Osteoblast (primary cell): ENCODE measurements around the gene TMC8. TPM values are rescaled to one million over a fixed set of nuclear protein-coding genes. Genes with fewer than 3 reads are reported as not detected.

ENCODE experiments used
- DNase-seq: peaks from one replicate; pipeline ENCODE4 v3.0.0; 2011; ENCODE audit warnings: low spot score, mixed read lengths; ENCODE audit not compliant: insufficient read length; ENCODE audit errors: missing footprints
- H2AFZ ChIP-seq: 2 replicates; pipeline ENCODE4 v1.6.0; 2011; ENCODE audit warnings: mild to moderate bottlenecking, low read length
- H3K27ac ChIP-seq: 2 replicates; pipeline ENCODE4 v1.5.1; 2011; ENCODE audit warnings: mild to moderate bottlenecking, low read depth, low read length, moderate library complexity
- H3K27me3 ChIP-seq: 2 replicates; pipeline ENCODE4 v1.6.0; 2012; ENCODE audit warnings: mild to moderate bottlenecking, control low read depth, inconsistent platforms, low read length, moderate library complexity; ENCODE audit not compliant: insufficient read depth
- H3K36me3 ChIP-seq: 2 replicates; pipeline ENCODE4 v1.5.1; 2011; ENCODE audit warnings: mild to moderate bottlenecking, low read length, control low read depth, moderate library complexity; ENCODE audit not compliant: insufficient read depth
- H3K4me1 ChIP-seq: 2 replicates; pipeline ENCODE4 v1.5.1; 2011; ENCODE audit warnings: mild to moderate bottlenecking, low read length, control low read depth, moderate library complexity; ENCODE audit not compliant: insufficient read depth
- H3K4me2 ChIP-seq: 2 replicates; pipeline ENCODE4 v1.6.0; 2011; ENCODE audit warnings: mild to moderate bottlenecking, low read length; ENCODE audit not compliant: insufficient read depth
- H3K4me3 ChIP-seq: fragments of 200-600 bp; sonication (generic); 3 replicates; pipeline ENCODE4 v1.5.1; 2012; ENCODE audit warnings: mild to moderate bottlenecking, low read length, inconsistent platforms; ENCODE audit not compliant: insufficient read depth
- H3K79me2 ChIP-seq: 2 replicates; pipeline ENCODE4 v1.6.0; 2012; ENCODE audit warnings: mild to moderate bottlenecking, low read length, control low read depth, inconsistent platforms; ENCODE audit not compliant: insufficient read depth
- H3K9me3 ChIP-seq: 2 replicates; pipeline ENCODE4 v1.5.1; 2011; ENCODE audit warnings: low read depth, low read length, control low read depth
- H4K20me1 ChIP-seq: 2 replicates; pipeline ENCODE4 v1.6.0; 2012; ENCODE audit warnings: mild to moderate bottlenecking, low read length, control low read depth; ENCODE audit not compliant: insufficient read depth
- total RNA-seq: library from RNA; depleted of rRNA; stranded (reverse); fragments of >200 nt; gene quantifications from 2 replicates; pipeline ENCODE4 v1.2.3, GENCODE V29; 2012
- TF ChIP-seq, protein P1 (sequence below): IDR thresholded peaks from 2 replicates; pipeline ENCODE4 v1.5.1; 2011; ENCODE audit warnings: mild to moderate bottlenecking, low read depth, low read length, moderate library complexity; ENCODE audit errors: extremely low read depth

Gene TMC8
- total RNA-seq, 1 donor = not detected

DNA sequence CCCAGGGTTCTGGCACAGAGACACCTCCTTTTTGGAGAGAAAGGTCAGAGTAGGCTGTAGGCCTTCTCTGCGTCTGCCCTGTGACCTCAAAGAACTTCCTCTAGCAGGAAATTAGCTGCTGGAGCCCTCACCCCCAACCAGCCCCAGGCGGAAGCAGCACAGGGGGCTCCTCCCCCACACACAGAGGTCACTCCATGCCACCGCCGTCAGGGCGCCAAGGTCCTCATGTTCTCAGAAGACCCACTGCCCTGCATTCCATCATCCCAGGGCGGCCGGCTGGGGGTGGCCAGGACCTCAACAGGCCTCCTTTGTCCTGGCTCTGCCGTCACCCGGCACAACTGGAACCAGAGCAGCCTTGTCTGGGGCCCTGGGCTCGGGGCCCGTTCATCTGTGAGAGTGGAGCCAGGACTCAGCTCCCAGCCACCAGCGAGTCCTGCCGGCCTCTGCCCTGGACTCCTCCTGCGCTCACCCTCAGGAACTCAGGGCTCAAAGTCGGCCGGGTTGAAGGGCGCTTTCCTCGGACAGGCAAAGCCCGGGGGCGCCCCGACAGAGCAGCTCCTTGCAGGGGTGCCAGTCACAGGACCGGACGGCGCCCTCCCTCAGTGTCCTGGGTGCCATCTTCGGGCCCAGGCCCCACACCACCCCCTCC, 3.2 kb upstream of the TMC8 start:
- no peak overlapping the region for H3K4me2 ChIP-seq
- no peak overlapping the region for H2AFZ ChIP-seq
- DNase-seq = peak; percentile 80

DNA sequence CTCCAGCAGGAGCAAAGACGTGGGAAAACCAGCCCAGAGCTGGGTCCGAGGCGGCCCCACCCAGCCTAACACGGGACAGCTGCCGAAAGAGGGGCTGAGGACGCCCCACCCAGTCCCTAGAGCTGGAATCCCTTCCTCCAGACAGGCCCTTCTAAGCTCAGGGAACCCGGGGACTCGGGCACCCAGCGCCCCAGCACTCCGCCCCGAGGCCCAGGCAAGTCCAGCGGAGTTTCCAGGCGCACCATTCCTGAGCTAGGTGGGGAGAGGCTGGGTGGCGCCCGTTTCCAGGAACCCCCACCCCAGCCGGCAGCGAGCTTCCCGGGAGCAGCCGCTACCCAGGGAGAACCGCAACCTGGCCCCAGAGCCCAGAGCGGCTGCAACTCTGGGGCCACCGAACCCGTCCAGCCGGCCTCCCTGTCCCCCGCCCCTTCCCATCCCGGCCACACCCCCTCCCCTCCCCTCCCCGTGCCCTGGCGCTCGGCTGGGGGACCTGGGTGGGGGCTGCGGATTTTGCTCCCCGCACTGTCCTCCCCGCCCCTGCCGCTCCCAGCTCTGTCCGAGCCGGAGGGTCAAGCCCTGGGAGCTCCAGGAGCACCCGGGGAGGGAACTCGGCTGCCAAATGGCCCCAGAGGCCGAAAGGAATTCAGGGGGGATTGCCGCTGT, 2.6 kb upstream of the TMC8 start:
- Histone ChIP-seq H3K4me1 (no peaks in the 10 kb centered on the region), H3K79me2 (no peaks in the 10 kb centered on the region), H2AFZ (no peak overlapping the region), H3K36me3 (no peaks in the 10 kb centered on the region), H3K9me3 (no peaks in the 10 kb centered on the region), H3K27ac (no peak overlapping the region), H3K4me3 (peak overlapping the region; percentile 22), H4K20me1 (no peaks in the 10 kb centered on the region), H3K27me3 (peaks cover 40% of the 10 kb centered on the region), H3K4me2 (no peak overlapping the region)
- TF ChIP-seq, protein P1, sequence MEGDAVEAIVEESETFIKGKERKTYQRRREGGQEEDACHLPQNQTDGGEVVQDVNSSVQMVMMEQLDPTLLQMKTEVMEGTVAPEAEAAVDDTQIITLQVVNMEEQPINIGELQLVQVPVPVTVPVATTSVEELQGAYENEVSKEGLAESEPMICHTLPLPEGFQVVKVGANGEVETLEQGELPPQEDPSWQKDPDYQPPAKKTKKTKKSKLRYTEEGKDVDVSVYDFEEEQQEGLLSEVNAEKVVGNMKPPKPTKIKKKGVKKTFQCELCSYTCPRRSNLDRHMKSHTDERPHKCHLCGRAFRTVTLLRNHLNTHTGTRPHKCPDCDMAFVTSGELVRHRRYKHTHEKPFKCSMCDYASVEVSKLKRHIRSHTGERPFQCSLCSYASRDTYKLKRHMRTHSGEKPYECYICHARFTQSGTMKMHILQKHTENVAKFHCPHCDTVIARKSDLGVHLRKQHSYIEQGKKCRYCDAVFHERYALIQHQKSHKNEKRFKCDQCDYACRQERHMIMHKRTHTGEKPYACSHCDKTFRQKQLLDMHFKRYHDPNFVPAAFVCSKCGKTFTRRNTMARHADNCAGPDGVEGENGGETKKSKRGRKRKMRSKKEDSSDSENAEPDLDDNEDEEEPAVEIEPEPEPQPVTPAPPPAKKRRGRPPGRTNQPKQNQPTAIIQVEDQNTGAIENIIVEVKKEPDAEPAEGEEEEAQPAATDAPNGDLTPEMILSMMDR = no peak
- peak; percentile 88 for DNase-seq

More for the DNA sequence above, 3.2 kb upstream of the TMC8 start:
- no peaks in the 10 kb centered on the region for H3K79me2 ChIP-seq
- no peak overlapping the region for H3K27ac ChIP-seq
- H3K36me3 ChIP-seq = no peaks in the 10 kb centered on the region
- TF ChIP-seq, protein P1 = no peak
- H3K9me3 ChIP-seq = no peaks in the 10 kb centered on the region
- H3K4me3 ChIP-seq = no peak overlapping the region
- H3K27me3 ChIP-seq = peaks cover 33% of the 10 kb centered on the region
- H3K4me1 ChIP-seq = no peaks in the 10 kb centered on the region
- no peaks in the 10 kb centered on the region for H4K20me1 ChIP-seq

DNA sequence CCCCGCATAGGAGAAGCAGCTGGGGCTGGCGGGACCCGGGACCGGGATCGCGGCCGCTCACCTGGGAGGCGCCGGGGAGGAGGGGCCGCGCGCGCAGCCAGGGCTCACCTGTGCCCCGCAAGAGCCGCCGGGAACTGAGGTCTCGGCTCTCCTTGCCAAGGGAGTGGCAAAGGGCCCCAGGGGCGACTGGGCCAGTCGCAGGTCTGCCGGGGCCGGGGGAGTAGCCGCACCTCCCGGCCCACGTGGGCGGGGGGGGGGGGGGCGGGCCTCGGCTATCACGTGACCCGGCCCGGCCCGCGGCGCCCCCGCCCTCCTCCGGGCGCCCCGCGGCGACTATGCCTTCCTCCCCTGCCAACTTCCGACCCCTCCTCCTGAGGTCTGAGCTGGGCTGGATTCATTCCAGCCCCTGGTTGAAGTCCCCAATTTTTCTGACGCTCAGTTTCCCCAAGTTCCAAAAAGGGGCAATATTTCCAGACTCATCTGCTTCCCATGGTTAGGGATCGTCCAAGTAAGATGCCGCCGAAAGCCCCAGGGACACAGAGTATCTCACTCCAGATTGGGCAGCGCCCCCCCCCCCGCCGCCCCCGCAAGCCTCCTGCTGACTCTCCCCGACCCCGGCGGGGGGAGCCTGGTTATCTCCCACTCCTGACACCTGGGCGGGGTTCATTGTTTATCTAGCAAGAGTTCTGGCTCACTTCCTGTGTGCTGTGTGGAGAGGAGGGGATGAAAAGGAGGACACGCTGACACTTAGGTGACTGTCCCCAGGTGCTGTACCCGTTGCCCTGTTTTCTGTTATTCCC, 1.8 kb upstream of the TMC8 start, which contains the start of gene TMC6:
TMC6 (minus strand) TSS at position 205 of the 800 bp plus-strand sequence. CDS start 1,923 bp downstream, outside the sequence.
- Histone ChIP-seq H3K79me2 (no peaks in the 10 kb centered on the region), H2AFZ (no peak within 1 kb of the TSS), H3K27ac (no peak within 1 kb of the TSS), H3K9me3 (no peaks in the 10 kb centered on the region), H3K27me3 (peaks cover 42% of the 10 kb centered on the region), H3K4me2 (no peak within 1 kb of the TSS), H3K4me3 (peak within 1 kb of the TSS; percentile 22), H3K36me3 (no peaks in the 10 kb centered on the region), H4K20me1 (no peaks in the 10 kb centered on the region), H3K4me1 (no peaks in the 10 kb centered on the region)
- TF ChIP-seq, protein P1 = no peak
- DNase-seq = peak; percentile 92
